RWPE1 (cell line): Measurements from ENCODE around the gene ACTL8.

Experiments used
- CTCF ChIA-PET: fragments of 350-600 bp; sonication (Branson Sonifier 250); formaldehyde crosslinking; extraction: SDS; loops from one replicate; lab custom pipeline; 2021; lab: Yijun Ruan, JAX
- POLR2A ChIA-PET: fragments of 400-600 bp; formaldehyde crosslinking; extraction: SDS; loops from one replicate; lab custom pipeline; 2020; ENCODE audit warnings: antibody characterized with exemption; ENCODE audit not compliant: low non-redundant PET; lab: Yijun Ruan, JAX
- DNase-seq: peaks from one replicate; pipeline ENCODE4 v3.0.0; 2012; ENCODE audit warnings: low spot score
- H3K27ac ChIP-seq: fragments of 450-650 bp; 2 replicates; pipeline ENCODE4 v1.5.1; 2017
- CTCF ChIP-seq: fragments of 450-650 bp; conservative IDR thresholded peaks from 2 replicates; pipeline ENCODE4 v1.5.1; 2017; ENCODE audit warnings: low read depth, mild to moderate bottlenecking

The ACTL8 gene

GRCh38 chr1:17739050-17739449 lies 16.1 kb upstream of the ACTL8 start:
- POLR2A ChIA-PET: no interaction called here
- CTCF ChIA-PET: no interaction called here
- TF ChIP-seq CTCF: no peak
- H3K27ac ChIP-seq: no peak overlapping the region
- DNase-seq: no peak

- CTCF ChIA-PET: no interaction called here
- POLR2A ChIA-PET: no interaction called here
- DNase-seq: no peak
- no peak overlapping the region for H3K27ac ChIP-seq
- no peak for TF ChIP-seq CTCF
Observed at GRCh38 chr1:17741052-17741451, 14.1 kb upstream of the ACTL8 start.

- H3K27ac ChIP-seq: no peak overlapping the region
- ChIA-PET CTCF (no interaction called here), POLR2A (no interaction called here)
- no peak for DNase-seq
- TF ChIP-seq CTCF: no peak
Observed at GRCh38 chr1:17742583-17742982, 12.6 kb upstream of the ACTL8 start.

GRCh38 chr1:17743008-17743647 lies 12.0 kb upstream of the ACTL8 start:
- CTCF ChIA-PET: no interaction called here
- no peak overlapping the region for H3K27ac ChIP-seq

GRCh38 chr1:17743925-17744324 lies 11.2 kb upstream of the ACTL8 start:
- POLR2A ChIA-PET: no interaction called here
- no peak for DNase-seq
- CTCF ChIA-PET: interaction anchor here (1.0 kb wide), 1 partner anchor 9 kb away, joined by 3 read pairs; no protein-coding TSS in a partner anchor
- H3K27ac ChIP-seq: no peak overlapping the region
- TF ChIP-seq CTCF: no peak

More at GRCh38 chr1:17743008-17743647, 12.0 kb upstream of the ACTL8 start:
- POLR2A ChIA-PET: no interaction called here
- DNase-seq: no peak
- TF ChIP-seq CTCF: no peak

GRCh38 chr1:17744666-17745478 lies 10.3 kb upstream of the ACTL8 start:
- H3K27ac ChIP-seq: no peak overlapping the region
- TF ChIP-seq CTCF: no peak
- no peak for DNase-seq
- ChIA-PET POLR2A (no interaction called here), CTCF (interaction anchor here (1.0 kb wide), 1 partner anchor 8 kb away, joined by 3 read pairs; no protein-coding TSS in a partner anchor)
